SKM-1 (cell line): ENCODE data around the gene ZFP36.

Source experiments
- DNase-seq: peaks from one replicate; lab custom pipeline; 2025; ENCODE audit not compliant: unreplicated experiment; lab: John Stamatoyannopoulos, UW

ZFP36 gene

GRCh38 chr19:39384839-39385568 lies 21.6 kb upstream of the ZFP36 start:
- DNase-seq = no peak

GRCh38 chr19:39385629-39386411 lies 20.8 kb upstream of the ZFP36 start:
- DNase-seq = no peak

- no peak for DNase-seq
These were observed 20.1 kb upstream of the ZFP36 start for GRCh38 chr19:39386557-39386956.

- DNase-seq = no peak
These were observed 18.0 kb upstream of the ZFP36 start for GRCh38 chr19:39388657-39389056.

- DNase-seq = no peak
These were observed 16.8 kb upstream of the ZFP36 start for GRCh38 chr19:39389631-39390414.

- no peak for DNase-seq
These were observed 16.2 kb upstream of the ZFP36 start for GRCh38 chr19:39390451-39390750.

- peak; percentile 99 for DNase-seq
These were observed 15.8 kb upstream of the ZFP36 start, which contains the start of the genes MED29 and PAF1 for GRCh38 chr19:39390751-39391437. MED29 (plus strand) TSS chr19:39391378; CDS start chr19:39391423, 45 bp downstream. PAF1 (minus strand) TSS chr19:39391106; CDS start chr19:39390864, 242 bp downstream.

- peak; percentile 77 for DNase-seq
These were observed 9.0 kb upstream of the ZFP36 start for GRCh38 chr19:39397360-39398296.

- DNase-seq = peak; percentile 73
These were observed 8.3 kb upstream of the ZFP36 start for GRCh38 chr19:39398297-39398864.

- no peak for DNase-seq
These were observed 7.0 kb upstream of the ZFP36 start for GRCh38 chr19:39399668-39400050.

- no peak for DNase-seq
These were observed 6.6 kb upstream of the ZFP36 start for GRCh38 chr19:39400061-39400460.

- DNase-seq = no peak
These were observed 5.5 kb upstream of the ZFP36 start for GRCh38 chr19:39401070-39401548.

- no peak for DNase-seq
These were observed 4.9 kb upstream of the ZFP36 start for GRCh38 chr19:39401549-39402345.

GRCh38 chr19:39402346-39403300 lies 4.0 kb upstream of the ZFP36 start:
- peak; percentile 67 for DNase-seq

GRCh38 chr19:39403331-39404312 lies 3.0 kb upstream of the ZFP36 start:
- peak; percentile 58 for DNase-seq

- DNase-seq = no peak
These were observed 1.2 kb upstream of the ZFP36 start for GRCh38 chr19:39405261-39405957.
